A549 treated with CORT108297 at 1 μM for 4 hours (cell line): Measurements from ENCODE around the gene SLX4IP. TPM values are rescaled to one million over a fixed set of nuclear protein-coding genes. Genes with fewer than 3 reads are reported as not detected.

Source experiments
- total RNA-seq: library from RNA; stranded (reverse); fragments of 200-300 nt; extraction: Qiagen RNA extraction; gene quantifications from 5 replicates; pipeline ENCODE4 v1.2.3, GENCODE V29; 2022

The SLX4IP gene
- 2.2 to 3.0 TPM (median 2.7 TPM) in 5 replicates for total RNA-seq

DNA sequence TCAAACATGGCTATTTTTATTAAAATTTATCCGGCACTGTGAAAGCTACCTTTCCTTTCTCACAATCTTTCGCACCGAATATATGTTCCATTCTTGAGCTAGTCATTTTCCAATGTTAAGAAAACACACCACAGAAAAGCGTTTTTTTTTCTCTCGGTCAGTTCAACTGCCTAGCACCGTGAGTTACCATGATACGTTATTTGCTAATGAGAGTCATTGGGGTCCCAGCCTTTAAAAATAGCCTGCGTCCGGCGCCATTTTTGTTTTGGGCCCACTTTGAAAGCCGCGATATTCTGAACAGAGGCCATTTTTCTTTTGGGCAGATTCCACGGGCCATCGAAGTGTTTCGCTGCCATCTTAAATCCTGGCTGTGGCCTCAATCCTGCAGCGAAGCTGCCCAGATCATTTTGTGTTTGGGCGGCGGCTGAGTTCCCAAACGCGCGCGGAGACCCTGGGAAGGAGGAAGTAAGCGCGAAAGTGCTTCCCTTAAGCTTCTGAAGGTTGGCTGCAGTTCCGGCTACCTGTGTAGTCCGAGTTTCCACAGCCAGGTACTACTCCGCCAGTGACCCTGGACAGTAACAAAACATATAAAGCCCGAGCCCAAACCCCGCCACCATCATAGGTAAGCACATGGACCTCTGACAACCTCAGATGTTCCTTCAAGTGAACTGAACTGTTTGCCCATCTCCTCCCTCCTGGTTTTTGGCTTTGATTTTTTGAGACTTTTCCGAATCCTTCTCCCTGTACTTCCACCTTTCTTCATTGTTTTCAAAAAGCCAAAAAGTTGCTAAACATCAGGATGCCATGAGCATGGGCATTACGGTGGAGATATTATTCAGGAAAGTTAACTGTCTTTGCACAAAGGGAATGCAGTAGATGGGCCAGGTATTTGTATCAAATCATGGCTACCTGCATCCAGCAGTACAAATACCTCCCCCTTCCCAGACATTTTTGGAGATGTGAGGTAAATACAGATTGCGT, at the start of gene SLX4IP:
Gene SLX4IP (plus strand): TSS at position 474 of the 981 bp plus-strand sequence. CDS start 22,900 bp downstream, outside the sequence.

DNA sequence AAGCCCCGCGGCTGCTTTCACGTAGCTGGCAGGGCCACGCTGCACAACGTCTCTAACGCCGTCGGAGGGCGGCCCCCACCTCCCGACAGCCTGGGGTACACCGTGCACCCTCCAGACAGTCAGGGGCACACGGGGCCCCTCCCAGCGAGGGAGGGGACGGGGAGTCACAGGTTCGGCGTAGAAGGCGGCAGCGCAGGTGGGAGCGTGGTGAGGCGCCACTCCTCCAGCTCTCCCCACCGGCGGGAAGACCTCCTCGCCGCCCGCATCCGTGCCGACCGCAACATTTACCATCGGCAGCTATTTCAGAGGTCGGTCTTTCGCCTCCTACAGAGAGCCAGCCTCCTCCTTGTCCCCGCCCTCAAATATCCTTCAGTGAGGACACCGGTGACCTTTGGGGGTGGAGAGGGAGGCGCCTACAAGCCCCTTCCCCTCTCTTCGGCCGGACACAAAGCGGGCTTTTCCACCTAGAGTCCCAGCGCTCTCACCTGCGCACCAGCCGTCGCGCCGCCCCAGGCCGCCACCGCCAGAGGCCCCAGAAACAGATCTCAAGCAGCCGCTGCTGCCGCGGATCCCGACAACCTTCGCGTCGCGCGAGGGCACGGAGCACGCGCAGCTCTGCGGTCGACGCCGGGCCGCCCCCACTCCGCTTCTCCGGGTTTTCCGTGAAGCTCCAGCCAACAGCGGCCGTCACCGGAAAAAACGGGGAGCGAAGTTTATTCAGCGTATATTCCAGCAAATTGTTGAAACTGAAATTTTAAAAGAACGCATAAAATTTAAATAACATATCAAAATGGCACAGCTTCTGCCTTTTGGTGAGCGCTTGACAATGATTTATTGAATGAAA, 1.3 kb upstream of the SLX4IP start, which contains the start of gene MKKS:
Gene MKKS (minus strand): TSS at position 600 of the 844 bp plus-strand sequence. CDS start 20,708 bp downstream, outside the sequence.

GRCh38 chr20:10673842-10674683, 239.0 kb downstream of the SLX4IP start, which contains the start of gene JAG1:
TSS of gene JAG1 (minus strand) at chr20:10673999. CDS start at chr20:10673530, 469 bp downstream.

Other genes with a start within 250 kb of the SLX4IP start
- 14.2 to 19.0 TPM (median 18.4 TPM) in 5 replicates for gene SNAP25, start 216.5 kb upstream of the SLX4IP start, total RNA-seq
- 18.9 to 21.7 TPM (median 20.3 TPM) in 5 replicates for gene MKKS, start 1.1 kb upstream of the SLX4IP start, total RNA-seq
- 32.8 to 46.3 TPM (median 41.2 TPM) in 5 replicates for gene JAG1, start 238.7 kb downstream of the SLX4IP start, total RNA-seq